CD4-positive, alpha-beta T cell treated with Interleukin-4 for 1 hour (primary cell): ENCODE data around the gene TUBA3D.
A peak's percentile ranks its signal among the peaks of the same experiment; 100 is the strongest.
"Not testable (repeated sequence)": the region's sequence is repeated elsewhere in the genome, so short reads cannot be mapped to it uniquely, and the experiment has no call there.

ENCODE experiments used
- DNase-seq, 2 donors: peaks; one replicate each; pipeline ENCODE4 v3.0.0-alpha.2; 2020 to 2022

Gene TUBA3D

GRCh38 chr2:131516011-131516410, 40.1 kb downstream of the TUBA3D start:
- no peak for DNase-seq

GRCh38 chr2:131516621-131517020, 40.7 kb downstream of the TUBA3D start:
- not testable (repeated sequence) for DNase-seq

GRCh38 chr2:131517106-131517831, 41.4 kb downstream of the TUBA3D start:
- DNase-seq: no peak

GRCh38 chr2:131517856-131518255, 41.9 kb downstream of the TUBA3D start:
- not testable (repeated sequence) for DNase-seq

- not testable (repeated sequence) for DNase-seq
Observed at GRCh38 chr2:131518531-131518930, 42.6 kb downstream of the TUBA3D start.

GRCh38 chr2:131519466-131519865, 43.5 kb downstream of the TUBA3D start:
- DNase-seq: no peak

- DNase-seq: not testable (repeated sequence)
Observed at GRCh38 chr2:131519871-131520470, 44.1 kb downstream of the TUBA3D start.

GRCh38 chr2:131520526-131520925, 44.6 kb downstream of the TUBA3D start:
- no peak for DNase-seq

- DNase-seq: not testable (repeated sequence)
Observed at GRCh38 chr2:131521524-131521923, 45.6 kb downstream of the TUBA3D start.

- no peak for DNase-seq
Observed at GRCh38 chr2:131521961-131522781, 46.3 kb downstream of the TUBA3D start.

- DNase-seq: not testable (repeated sequence)
Observed at GRCh38 chr2:131525256-131525655, 49.3 kb downstream of the TUBA3D start.

- DNase-seq: peak; percentile 83 to 86
Observed at GRCh38 chr2:131527131-131528001, 51.4 kb downstream of the TUBA3D start, which contains the start of gene CCDC74A. TSS of gene CCDC74A (plus strand) at chr2:131527888. CDS start at chr2:131527971, 83 bp downstream.

GRCh38 chr2:131528981-131529863, 53.3 kb downstream of the TUBA3D start:
- not testable (repeated sequence) for DNase-seq

GRCh38 chr2:131529864-131530445, 54.0 kb downstream of the TUBA3D start:
- not testable (repeated sequence) for DNase-seq

- not testable (repeated sequence) for DNase-seq
Observed at GRCh38 chr2:131530626-131531344, 54.9 kb downstream of the TUBA3D start.

GRCh38 chr2:131531547-131532185, 55.7 kb downstream of the TUBA3D start:
- DNase-seq: not testable (repeated sequence)
